Activated CD4-positive, alpha-beta T cell treated with anti-CD3 and anti-CD28 coated beads, Interleukin-2, amount 50 U/mL, for 1 hour (primary cell): Measurements from ENCODE around the gene CASK.
"Not testable (repeated sequence)": the region's sequence is repeated elsewhere in the genome, so short reads cannot be mapped to it uniquely, and the experiment has no call there.

ENCODE experiments used
- DNase-seq: peaks from one replicate; pipeline ENCODE4 v3.0.0-alpha.2; 2020

CASK gene

DNA sequence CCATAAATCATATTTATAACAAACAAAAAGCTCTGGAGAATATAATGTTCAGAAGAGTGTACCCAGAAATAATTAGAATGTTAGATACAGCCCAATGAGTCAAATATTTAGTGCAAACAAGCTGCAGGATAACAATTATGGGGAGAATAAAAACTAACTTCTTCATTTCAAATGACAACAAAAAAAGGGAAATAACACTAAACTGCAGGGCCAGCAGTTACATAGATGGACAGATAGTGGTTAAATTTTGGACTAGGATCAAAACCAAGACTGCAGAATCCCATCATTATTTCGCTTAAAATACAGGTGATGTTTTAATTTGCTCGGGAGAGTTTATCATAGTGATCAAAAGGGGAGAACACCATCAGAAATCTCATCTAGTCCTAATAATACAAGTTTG is 235.2 kb downstream of the CASK start:
- no peak for DNase-seq

DNA sequence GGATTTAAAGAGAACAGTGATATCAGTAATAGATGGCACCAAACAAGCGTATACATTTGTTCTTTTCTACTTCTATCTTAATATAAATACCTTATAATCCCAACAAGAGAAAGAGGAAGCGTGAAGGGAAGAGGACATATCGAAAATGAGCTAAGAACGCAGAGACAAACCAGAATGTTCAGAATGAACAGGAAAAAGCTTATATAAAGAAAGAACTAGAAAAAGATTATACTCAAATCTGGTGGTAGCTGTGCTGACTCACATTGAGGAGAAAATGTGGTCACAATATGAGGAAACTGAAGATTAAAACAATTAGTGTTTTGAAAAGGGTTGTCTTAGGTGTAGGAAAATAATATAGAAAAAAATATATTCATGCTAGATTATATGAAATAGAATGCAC is 236.6 kb downstream of the CASK start:
- DNase-seq, result no peak

DNA sequence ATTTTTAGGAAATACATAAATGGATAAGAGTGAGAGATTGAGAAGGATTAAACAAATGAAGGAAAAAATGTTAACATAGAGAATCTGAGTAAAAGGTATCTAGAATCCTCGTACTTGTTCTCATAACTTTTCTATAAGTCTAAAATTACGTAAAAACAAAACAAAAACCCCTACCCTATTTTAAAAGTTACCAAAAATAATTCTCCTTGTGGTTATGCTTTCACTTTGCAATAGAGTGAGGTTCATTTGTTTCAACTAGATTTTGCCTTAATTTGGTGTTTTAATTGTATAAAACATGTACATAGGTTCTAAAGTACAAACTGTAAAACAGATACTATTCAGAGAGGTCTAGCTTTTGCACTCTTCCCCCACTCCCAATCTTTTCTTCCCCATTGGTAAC is 238.4 kb downstream of the CASK start:
- no peak for DNase-seq

DNA sequence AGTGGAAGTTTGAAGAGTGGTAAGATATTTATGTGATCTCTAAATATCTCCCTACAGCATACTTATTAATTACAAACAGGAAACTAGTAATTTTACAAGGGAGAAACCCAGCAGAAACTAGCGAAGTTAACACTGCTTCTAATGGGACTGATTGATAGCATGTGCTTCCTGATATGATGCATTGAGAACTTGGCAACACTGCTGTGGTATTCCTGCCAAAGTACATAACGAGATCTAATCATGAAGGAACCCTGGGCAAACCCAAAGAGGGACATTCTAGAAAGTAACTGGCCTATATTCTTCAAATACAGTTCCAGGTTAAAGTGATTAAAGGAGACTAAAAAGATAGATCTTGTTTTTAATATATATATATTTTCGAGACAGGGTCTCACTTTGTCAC is 239.2 kb downstream of the CASK start:
- DNase-seq, result no peak

DNA sequence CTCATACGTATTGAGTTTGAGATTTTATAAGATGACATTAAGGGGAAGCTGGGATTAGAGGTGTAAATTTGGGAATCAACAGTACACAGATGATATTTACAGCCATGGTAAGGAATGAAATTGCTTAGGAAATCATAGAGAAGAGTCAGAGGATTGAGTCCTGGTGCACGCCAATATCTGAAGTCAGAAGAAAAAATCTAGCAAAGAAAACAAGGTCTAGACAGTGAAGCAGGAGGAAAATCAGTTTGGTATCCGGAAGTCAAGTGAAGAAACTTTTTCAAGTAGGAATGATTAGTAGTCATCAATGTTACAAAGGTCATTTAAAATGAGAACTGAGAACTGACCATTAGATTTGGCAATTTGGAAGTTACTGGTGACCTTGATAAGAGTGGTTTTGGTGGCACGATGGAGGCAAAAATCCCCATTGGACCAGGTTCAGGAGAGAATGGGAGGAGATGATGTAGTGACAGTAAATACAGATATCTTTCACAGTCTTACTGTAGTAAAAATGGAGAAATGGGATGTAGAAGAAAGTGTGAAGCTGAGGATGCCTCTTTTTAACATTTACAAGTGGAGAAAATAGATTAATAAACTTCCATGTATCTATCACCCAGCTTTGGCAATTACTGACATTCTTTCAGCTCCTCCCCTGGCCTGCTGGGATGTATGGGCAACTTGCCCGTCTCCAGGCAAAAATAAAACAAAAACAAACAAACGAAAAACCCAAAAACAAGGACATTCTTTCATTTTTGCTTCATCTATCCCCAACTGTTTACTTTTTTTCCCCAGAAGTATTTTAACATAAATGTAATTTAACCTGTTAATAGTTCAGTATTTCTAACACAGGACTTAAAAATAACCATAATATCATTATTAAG is 245.9 kb downstream of the CASK start:
- no peak for DNase-seq

DNA sequence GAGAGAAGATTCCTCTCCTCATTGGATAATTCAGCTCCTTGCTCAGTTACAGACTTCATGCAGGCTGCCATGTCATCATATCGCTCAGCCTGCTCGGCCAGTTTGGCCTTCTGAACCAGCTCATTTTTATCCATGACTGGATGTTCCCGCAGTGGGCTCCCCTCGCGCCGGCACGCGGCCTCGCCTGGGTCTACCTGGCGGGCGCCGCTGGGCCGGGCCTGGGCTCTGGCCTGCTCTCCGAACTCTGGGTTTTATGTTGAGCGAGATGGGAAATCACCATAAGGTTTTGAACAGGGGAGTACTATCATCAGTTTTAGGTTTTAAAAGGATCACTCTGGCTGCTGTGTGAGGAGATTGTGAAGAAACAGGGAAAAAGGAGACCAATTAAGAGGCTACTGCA is 247.0 kb downstream of the CASK start:
- DNase-seq, result not testable (repeated sequence)

DNA sequence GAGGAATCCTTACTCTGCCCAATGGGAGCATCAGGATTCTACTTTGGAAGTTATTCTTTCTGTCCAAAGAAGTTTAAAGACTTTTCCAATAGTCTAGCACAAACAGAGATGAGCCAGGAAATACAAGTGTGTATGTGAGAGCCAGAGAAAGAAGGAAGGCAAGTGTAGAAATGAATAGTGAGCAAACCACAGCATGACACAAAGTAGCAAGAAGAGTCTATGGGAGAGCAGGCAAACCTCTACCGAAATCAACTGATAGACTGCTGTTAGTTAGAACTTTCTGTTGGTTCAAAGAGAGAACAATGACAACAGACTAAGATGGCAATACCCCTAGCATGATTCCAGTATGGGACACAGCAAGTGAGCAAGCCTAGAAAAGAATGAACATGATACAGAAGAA is 250.7 kb downstream of the CASK start:
- no peak for DNase-seq

DNA sequence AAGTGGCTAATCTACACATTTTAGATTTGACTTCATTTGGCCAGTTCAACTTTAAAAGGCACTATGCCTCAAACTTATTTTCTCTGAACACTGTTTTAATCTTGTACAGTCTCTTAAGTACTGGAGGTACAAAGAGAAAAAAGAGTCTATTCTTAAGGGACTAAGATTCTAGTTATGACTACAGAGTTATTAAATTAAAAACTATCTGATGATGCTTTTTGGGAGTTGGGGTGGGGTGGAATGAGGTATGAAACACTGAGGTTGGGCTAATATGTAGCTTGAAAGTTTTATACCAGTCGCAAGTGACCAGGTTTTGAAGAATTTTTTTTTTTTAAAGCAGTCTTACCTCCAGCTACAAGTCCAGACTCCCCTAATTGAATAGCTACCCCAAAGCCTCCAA is 252.3 kb downstream of the CASK start:
- DNase-seq, result no peak

DNA sequence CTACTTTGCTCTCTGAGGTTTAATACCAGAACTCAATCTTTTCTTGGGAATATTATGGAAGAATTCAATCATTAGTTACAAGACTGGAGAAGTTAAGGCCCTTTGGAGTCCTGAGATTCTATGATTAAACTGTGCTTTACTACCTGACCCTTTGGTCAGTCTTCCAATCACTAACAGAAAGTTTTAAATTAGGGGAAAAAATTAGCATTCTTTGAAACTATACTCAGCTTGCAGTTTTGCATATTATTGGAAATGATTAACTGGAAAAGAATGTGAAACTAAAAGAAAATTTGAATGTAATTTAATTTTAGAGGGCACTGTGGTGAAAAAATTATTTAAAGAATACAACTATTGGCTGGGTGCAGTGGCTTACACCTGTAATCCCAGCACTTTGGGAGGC is 253.2 kb downstream of the CASK start:
- DNase-seq, result no peak

DNA sequence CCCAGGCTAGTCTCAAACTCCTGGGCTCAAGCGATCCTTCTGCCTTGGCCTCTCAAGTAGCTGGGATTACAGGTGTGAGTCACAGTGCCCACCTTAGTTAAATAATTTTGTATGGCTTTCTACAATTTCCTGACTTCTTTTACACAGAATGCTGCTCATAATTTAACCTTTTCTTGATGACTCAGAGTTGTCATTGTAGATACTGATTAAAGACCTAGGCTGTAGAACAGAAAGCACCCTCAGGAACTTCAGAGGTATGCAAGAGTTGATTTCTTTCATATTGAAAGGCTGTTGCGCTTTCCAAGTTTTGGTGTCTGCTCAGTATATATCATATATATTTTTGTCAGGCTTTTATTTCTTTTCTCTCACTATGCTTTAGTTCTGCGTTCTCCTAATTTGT is 255.7 kb downstream of the CASK start:
- DNase-seq, result no peak

DNA sequence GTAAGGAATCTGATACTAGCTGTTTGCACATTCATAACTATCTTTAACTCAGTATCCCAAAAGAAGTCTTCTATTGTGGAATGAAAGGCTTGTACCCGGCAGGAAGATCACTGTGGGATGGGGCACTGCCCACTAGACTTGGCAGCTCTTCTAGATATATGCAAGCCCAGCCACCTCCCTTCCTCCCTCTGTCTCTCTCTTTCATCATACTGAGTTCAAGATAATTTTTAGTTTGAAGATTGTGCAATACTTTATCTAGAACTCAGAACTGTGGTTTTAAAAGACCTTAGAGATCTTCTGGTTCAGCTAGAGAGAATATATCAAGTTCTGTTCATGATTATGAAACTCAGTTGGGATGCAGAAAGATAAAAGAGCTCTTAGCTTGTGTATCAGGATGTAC is 257.1 kb downstream of the CASK start:
- DNase-seq, result no peak

DNA sequence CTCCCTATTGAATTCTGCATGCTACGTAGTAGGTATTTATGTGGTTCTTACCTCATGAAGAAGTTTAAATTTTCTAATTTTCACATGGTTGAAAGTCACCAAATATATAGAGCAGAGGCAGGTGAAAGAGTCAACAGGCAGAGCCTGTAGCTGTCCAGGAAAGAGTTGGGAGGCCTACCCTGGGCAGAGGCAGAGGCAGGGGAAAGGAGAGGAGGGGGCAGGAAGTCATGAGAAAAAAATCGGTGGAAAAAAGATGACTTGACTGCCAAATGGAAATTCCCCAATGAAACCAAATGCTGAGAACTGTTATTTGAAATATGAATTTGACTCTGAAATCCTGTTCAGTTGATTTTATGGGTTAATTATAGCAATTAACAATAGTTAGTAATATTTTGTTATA is 257.7 kb downstream of the CASK start:
- DNase-seq, result no peak

DNA sequence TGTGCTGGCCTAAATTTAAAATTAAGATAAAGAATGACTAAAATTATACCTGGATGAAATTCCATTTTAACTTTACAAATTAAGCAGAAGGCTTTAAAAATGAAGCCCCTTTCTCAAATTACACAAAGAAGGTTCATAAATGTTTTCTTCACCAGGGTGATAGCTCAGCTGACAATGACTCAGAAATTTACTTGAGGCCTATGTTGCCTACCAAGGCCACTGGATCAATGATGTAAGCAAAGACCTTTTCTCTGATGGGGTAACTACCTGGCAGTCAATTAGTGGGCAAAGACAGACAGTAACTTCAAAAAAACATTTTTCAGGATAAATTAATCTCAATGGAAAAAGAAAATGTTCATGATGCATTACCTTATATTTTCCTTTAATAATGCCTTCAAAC is 258.4 kb downstream of the CASK start:
- no peak for DNase-seq

DNA sequence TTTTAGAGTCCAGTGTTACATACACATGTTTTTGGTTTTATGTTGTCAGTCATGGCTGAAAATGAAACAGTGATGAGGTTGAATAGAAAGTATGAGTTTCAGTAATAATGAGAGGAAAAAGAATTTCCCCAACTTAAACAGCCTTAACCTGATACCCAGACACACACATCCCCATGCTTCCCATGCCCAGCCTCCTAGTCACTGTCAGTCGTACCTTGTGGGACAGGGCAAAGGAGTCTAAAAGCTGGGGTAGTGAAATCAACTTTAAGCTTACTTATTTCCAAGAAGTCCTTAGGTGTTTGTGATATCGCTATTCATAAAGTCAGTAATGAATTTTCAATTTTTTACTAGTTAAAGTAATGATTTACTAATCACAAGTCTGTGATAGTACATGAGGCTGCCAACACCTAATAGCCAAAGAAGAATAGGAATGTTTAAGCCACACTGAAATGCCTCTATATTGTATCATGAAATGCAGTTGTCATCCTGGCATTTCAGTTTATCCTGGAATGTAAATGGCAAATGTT is 258.9 kb downstream of the CASK start:
- no peak for DNase-seq

DNA sequence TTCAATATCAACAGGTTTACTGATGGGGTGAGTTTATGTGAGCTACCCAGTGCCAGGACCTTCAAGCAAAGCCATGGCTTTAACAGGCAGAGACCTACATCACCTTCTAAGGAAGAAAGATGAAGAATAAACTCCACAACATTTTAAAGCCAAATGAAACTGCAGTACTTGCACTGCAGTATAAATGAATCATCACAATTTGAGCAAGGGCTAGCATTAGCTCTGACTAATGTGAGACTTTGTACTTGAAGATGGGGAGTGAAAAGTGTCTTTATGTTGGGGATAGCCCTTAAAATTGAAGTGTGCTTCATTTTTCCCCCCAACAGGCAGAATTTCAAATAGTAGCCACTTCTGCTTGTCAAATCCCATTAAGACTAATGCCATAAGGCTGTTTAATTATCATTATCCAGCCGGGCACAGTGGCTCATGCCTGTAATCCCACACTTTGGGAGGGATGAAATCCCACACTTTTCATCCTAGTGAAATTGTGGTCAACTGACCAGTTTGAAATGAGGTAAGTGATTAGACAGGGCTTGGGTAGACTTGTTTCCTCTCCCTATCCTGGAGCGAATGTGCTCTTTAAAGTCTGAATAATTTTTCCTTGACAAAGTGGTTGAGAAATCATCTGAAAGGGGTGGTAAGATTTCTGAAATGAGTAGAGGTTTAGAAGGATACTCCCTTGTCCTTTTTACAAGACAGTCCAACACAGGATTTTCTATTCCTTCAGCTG is 261.8 kb downstream of the CASK start:
- no peak for DNase-seq

DNA sequence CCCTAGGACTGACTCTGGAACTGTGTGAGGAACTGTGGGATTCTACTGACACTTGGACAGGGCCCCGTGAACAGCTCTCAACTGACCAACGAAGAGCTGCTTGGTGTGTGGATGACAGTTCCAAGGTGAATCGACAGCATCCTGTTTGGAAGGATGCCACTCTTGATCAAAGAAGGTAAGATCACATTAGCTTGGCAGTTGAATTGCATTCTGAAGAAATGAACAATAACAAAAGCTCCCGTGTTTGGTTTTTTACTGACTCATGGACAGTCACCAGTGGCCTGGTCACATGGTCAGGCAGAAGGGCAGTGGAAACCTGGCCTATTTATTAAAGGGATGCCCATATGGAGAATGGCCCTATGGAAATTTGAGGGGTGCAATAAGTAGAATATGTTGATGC is 267.7 kb downstream of the CASK start:
- DNase-seq, result no peak

DNA sequence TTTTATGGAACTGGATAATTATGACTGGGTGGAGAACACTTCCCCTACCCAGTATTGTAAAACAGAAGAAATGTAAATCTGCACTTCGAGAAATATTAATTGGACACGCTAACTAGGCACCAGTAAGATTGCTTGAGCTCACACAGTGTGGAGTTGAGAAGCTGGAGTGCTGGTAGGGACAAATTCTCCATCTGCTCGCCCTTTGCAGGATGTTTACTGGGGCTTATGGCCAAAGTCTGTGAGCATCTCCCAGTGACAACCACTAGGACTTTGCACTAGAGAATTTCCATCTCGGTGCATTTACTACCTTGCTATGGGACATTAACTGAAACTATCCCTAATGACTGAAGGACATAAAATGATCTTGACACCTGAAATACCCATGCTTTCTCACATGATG is 268.3 kb downstream of the CASK start:
- DNase-seq, result no peak

DNA sequence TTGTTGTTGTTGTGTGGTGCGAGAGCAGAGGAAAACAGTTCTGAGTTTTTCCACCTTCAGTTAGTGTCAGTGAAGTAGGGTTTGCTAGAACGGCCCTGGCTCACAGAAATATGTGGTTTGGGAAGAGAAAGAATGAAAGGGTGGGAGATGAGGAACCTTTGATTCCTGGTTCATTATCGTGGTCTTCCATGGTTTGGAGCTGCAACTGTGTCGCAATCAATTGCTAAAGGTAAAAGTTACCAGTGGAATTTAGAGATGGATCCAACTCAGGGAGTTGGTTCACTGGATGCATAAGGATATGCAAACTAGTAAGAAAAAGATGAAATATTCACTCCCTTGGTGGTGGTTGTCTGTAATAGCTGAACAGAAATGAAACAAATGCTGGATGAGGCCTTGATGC is 270.2 kb downstream of the CASK start:
- no peak for DNase-seq

DNA sequence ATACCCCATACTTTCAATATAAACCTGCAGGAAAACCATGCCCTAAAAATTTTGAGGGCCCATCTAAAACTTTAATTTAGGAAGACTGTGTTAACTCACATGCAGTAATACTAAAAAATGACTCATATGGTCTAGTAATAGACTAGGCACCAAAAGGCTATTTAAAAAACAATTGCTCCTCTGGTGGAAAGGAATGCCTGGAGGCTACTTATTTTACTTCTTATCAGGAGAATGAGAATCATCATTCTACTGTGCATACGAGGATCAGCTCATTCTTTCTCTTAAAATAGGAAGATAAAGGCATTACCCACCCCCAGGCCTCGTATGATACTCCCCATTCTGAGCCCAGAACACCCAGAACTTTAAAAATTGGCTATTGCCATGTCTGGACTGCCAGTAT is 277.2 kb downstream of the CASK start:
- DNase-seq, result not testable (repeated sequence)

DNA sequence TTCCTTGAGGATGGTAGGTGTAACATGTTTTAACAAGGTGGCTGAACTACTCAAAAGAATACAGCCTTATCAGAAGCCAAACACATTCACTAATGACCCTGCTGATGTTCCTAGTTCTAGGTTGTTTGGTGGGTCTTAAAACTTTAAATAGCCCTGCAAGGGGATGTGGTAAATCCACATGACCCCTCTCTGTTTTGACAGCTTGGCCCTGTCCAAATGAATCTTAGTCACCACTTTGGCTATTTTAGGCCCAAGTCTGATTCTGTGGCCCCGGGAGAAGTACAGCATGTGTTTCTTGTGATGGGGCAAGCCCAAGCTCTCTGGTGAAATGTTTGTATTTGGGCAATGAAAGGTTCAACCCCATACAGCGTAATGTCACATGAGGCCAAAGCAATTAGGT is 289.1 kb downstream of the CASK start:
- no peak for DNase-seq

DNA sequence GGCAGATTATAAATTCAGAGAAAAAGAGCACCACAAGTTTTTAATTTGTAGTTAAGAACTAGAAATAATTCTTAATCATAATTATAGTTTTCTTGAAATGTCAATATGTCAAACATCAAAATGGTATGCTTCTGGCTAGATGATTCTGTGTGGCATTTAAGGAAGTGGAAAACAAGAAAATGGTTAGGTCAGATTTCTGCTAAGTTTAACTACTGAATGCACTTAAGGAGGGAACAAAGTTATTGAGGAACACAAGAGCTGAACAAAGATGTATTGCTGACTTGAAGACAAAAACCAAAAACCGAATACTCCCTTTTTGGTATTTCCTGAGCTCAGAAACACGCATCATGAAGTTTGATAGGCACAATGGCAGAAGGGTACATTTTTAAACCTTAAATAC is 293.3 kb downstream of the CASK start:
- no peak for DNase-seq

DNA sequence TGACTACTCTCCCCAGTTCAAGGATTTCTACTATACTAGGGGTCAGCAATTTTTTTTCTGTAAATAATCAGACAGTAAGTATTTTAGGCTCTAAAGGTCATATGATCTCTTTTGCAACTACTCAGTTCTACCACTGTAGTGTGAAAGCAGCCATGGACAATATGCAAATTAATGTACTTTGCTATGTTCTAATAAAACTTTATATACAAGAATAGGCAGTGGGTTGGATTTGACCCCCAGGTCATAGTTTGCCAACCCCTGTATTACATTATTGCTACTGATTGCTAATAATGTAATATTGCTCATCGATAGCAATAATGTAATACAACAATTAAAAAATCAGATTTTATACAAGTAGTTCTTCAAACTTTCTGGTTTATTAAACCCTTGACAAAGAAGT is 293.8 kb downstream of the CASK start:
- DNase-seq, result no peak

DNA sequence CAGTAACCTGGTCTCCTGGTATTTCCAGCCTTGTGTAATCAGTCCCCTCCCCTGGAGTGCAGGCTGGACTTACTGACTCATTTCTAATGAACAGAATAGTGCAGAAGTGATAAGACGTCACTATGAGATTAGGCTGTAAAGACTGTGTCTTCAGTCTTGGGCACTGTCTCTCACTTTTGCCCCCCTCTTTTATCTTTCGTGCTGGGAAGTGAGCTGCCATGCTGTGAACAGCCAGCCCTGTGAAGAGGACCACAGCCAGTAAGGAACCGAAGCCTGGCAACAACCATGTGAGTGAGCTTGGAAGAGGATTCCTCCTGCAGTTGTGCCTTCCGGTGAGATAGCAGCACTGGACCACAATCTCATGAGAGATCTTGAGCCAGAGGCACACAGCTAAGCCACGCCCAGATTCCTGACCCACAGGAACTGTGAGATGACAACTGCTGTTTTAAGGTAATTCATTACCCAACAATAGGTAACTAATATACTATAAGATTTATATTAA is 302.1 kb downstream of the CASK start:
- no peak for DNase-seq

DNA sequence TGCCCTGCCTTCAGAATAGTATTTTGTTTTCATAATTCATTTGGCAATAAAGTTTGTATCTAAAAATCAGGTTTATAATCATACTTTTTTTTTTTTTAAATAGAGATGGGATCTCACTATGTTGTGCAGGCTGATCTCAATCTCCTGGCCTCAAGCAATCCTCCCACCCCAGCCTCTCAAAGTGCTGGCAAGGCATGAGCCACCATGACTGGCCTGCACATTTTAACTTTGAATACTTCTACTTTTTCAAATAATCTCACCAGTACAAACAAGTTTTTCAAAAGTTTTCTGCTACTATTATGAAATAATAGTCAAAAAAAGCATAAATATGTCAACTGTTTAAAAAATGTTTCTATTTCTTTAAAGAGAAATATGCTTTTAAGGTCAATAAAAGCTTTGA is 304.1 kb downstream of the CASK start:
- no peak for DNase-seq
